ENCODE results near the gene GLB1L3.
A peak's percentile ranks its signal among the peaks of the same experiment; 100 is the strongest.

Gene GLB1L3

GRCh38 chr11:134275534-134276395, at the start of gene GLB1L3:
Gene GLB1L3, plus strand, starts transcription at chr11:134276379. Its CDS starts 362 bp downstream, at chr11:134276741.
- DNase-seq: peak; percentile 17

- peak; percentile 44 for DNase-seq
Measured at GRCh38 chr11:134226806-134227325, 49.3 kb upstream of the GLB1L3 start.

- DNase-seq: peak; percentile 79
Measured at GRCh38 chr11:134228625-134229024, 47.6 kb upstream of the GLB1L3 start.

GRCh38 chr11:134229126-134229790, 46.9 kb upstream of the GLB1L3 start:
- DNase-seq: peak; percentile 39

GRCh38 chr11:134230339-134230738, 45.8 kb upstream of the GLB1L3 start:
- DNase-seq: no peak

GRCh38 chr11:134231958-134232659, 44.1 kb upstream of the GLB1L3 start:
- no peak for DNase-seq

GRCh38 chr11:134233729-134234179, 42.4 kb upstream of the GLB1L3 start:
- no peak for DNase-seq

- no peak for DNase-seq
Measured at GRCh38 chr11:134235399-134235798, 40.8 kb upstream of the GLB1L3 start.

- DNase-seq: no peak
Measured at GRCh38 chr11:134236834-134237556, 39.2 kb upstream of the GLB1L3 start.

- no peak for DNase-seq
Measured at GRCh38 chr11:134237557-134237922, 38.6 kb upstream of the GLB1L3 start.

- DNase-seq: no peak
Measured at GRCh38 chr11:134238956-134239355, 37.2 kb upstream of the GLB1L3 start.

- no peak for DNase-seq
Measured at GRCh38 chr11:134240592-134240991, 35.6 kb upstream of the GLB1L3 start.

GRCh38 chr11:134242376-134242775, 33.8 kb upstream of the GLB1L3 start:
- no peak for DNase-seq

- no peak for DNase-seq
Measured at GRCh38 chr11:134243913-134244312, 32.3 kb upstream of the GLB1L3 start.

GRCh38 chr11:134244593-134244992, 31.6 kb upstream of the GLB1L3 start:
- no peak for DNase-seq

GRCh38 chr11:134245434-134245833, 30.7 kb upstream of the GLB1L3 start:
- no peak for DNase-seq

GRCh38 chr11:134246100-134246499, 30.1 kb upstream of the GLB1L3 start:
- DNase-seq: no peak

- no peak for DNase-seq
Measured at GRCh38 chr11:134246678-134247077, 29.5 kb upstream of the GLB1L3 start.

GRCh38 chr11:134248910-134249480, 27.2 kb upstream of the GLB1L3 start:
- DNase-seq: no peak

GRCh38 chr11:134250246-134250645, 25.9 kb upstream of the GLB1L3 start:
- DNase-seq: no peak

GRCh38 chr11:134250675-134251074, 25.5 kb upstream of the GLB1L3 start:
- no peak for DNase-seq
